ENCODE measurements around the gene AIRE.

The AIRE gene

GRCh38 chr21:44319407-44320065 lies 33.9 kb downstream of the AIRE start:
- no peak for ATAC-seq (replicated peaks; ENCODE audit: extremely low read depth, poor library complexity, severe bottlenecking)
- peaks cover 6% of the 10 kb centered on the region for H3K36me3 Mint-ChIP-seq (ENCODE audit: insufficient read depth)
- H3K27ac Mint-ChIP-seq (ENCODE audit: low read depth), result no peak overlapping the region
- no peaks in the 10 kb centered on the region for H3K27me3 Mint-ChIP-seq
- no peak for DNase-seq (ENCODE audit: low spot score in 2 of 2)
- H3K4me3 Mint-ChIP-seq, result no peak overlapping the region
- no peaks in the 10 kb centered on the region for H3K9me3 Mint-ChIP-seq
- no peaks in the 10 kb centered on the region for H3K4me1 Mint-ChIP-seq

GRCh38 chr21:44320847-44321246 lies 35.2 kb downstream of the AIRE start:
- ATAC-seq (replicated peaks; ENCODE audit: extremely low read depth, poor library complexity, severe bottlenecking), result no peak
- H3K9me3 Mint-ChIP-seq, result no peaks in the 10 kb centered on the region
- peaks cover 9% of the 10 kb centered on the region for H3K36me3 Mint-ChIP-seq (ENCODE audit: insufficient read depth)
- H3K4me1 Mint-ChIP-seq, result no peaks in the 10 kb centered on the region
- no peaks in the 10 kb centered on the region for H3K27me3 Mint-ChIP-seq
- no peak overlapping the region for H3K27ac Mint-ChIP-seq (ENCODE audit: low read depth)
- DNase-seq (ENCODE audit: low spot score in 2 of 2), result no peak
- no peak overlapping the region for H3K4me3 Mint-ChIP-seq

- no peak for DNase-seq (ENCODE audit: low spot score in 2 of 2)
- Mint-ChIP-seq H3K27me3 (no peaks in the 10 kb centered on the region), H3K9me3 (no peaks in the 10 kb centered on the region), H3K4me3 (no peak overlapping the region), H3K36me3 (ENCODE audit: insufficient read depth) (peaks cover 6% of the 10 kb centered on the region), H3K27ac (ENCODE audit: low read depth) (no peak overlapping the region), H3K4me1 (no peaks in the 10 kb centered on the region)
- ATAC-seq (replicated peaks; ENCODE audit: extremely low read depth, poor library complexity, severe bottlenecking), result no peak
Measured at GRCh38 chr21:44321846-44322450, 36.3 kb downstream of the AIRE start.

- Mint-ChIP-seq H3K4me1 (no peaks in the 10 kb centered on the region), H3K36me3 (ENCODE audit: insufficient read depth) (peaks cover 6% of the 10 kb centered on the region), H3K9me3 (no peaks in the 10 kb centered on the region), H3K27me3 (no peaks in the 10 kb centered on the region), H3K27ac (ENCODE audit: low read depth) (no peak overlapping the region), H3K4me3 (no peak overlapping the region)
- ATAC-seq (replicated peaks; ENCODE audit: extremely low read depth, poor library complexity, severe bottlenecking), result no peak
- DNase-seq (ENCODE audit: low spot score in 2 of 2), result no peak
Measured at GRCh38 chr21:44322621-44323325, 37.1 kb downstream of the AIRE start.

DNA sequence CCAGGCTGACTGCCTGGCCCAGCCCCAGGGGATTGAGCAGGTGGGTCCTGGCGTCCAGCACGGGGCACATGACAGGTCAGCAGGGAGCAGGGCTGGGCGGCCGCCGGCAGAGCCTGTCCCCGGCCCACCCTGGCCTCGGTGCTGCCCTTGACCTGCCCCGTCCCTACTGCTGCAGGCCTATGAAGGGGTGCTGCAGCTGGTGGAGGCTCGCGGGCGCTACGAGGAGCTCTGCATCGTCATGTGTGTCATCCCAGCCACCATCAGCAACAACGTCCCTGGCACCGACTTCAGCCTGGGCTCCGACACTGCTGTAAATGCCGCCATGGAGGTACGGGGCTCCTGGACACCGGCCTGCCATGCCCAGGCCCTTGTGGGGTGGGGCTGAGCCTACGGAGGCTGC lies 37.9 kb downstream of the AIRE start:
- no peak for DNase-seq (ENCODE audit: low spot score in 2 of 2)
- H3K4me3 Mint-ChIP-seq, result no peak overlapping the region
- no peaks in the 10 kb centered on the region for H3K9me3 Mint-ChIP-seq
- no peak for ATAC-seq (replicated peaks; ENCODE audit: extremely low read depth, poor library complexity, severe bottlenecking)
- peaks cover 6% of the 10 kb centered on the region for H3K36me3 Mint-ChIP-seq (ENCODE audit: insufficient read depth)
- no peaks in the 10 kb centered on the region for H3K27me3 Mint-ChIP-seq
- H3K27ac Mint-ChIP-seq (ENCODE audit: low read depth), result no peak overlapping the region
- H3K4me1 Mint-ChIP-seq, result no peaks in the 10 kb centered on the region

DNA sequence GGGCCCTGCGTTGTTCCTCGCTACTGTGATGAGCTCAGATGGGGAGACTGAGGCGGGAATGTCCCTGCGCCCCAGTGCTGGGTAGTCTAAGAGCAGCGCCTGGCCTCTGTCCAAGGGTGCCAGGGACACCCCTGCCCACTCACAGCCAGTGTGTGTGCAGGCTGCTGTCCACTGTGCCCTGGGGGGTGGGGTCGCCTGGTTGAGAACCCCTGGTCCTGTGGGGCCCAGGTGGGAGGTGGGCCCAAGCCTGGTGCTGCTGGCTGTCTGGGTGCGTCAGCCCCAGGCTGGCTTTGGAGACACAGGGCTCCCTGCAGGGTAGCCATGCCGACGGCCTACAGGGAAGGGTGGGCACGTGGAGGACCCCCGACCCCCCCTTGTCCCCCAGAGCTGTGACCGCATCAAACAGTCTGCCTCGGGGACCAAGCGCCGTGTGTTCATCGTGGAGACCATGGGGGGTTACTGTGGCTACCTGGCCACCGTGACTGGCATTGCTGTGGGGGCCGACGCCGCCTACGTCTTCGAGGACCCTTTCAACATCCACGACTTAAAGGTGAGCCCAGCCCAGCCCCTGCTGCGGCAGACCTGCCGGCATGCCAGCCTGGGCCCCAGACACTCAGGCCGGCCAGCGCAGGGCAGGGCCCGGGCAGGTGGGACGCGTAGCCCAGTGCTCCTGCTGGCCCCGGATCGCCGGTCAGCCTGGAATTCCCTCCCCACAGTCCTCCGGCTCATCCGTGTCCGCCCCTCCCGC lies 38.6 kb downstream of the AIRE start:
- H3K4me3 Mint-ChIP-seq, result no peak overlapping the region
- no peak for ATAC-seq (replicated peaks; ENCODE audit: extremely low read depth, poor library complexity, severe bottlenecking)

GRCh38 chr21:44324854-44325107 lies 39.1 kb downstream of the AIRE start:
- DNase-seq (ENCODE audit: low spot score in 2 of 2), result no peak
- Mint-ChIP-seq H3K27me3 (no peaks in the 10 kb centered on the region), H3K4me3 (no peak overlapping the region), H3K9me3 (no peaks in the 10 kb centered on the region), H3K27ac (ENCODE audit: low read depth) (no peak overlapping the region), H3K36me3 (ENCODE audit: insufficient read depth) (peaks cover 9% of the 10 kb centered on the region), H3K4me1 (no peaks in the 10 kb centered on the region)
- no peak for ATAC-seq (replicated peaks; ENCODE audit: extremely low read depth, poor library complexity, severe bottlenecking)

More for the DNA sequence above, 38.6 kb downstream of the AIRE start:
- H3K9me3 Mint-ChIP-seq, result no peaks in the 10 kb centered on the region
- no peak for DNase-seq (ENCODE audit: low spot score in 2 of 2)
- H3K27me3 Mint-ChIP-seq, result no peaks in the 10 kb centered on the region
- peaks cover 9% of the 10 kb centered on the region for H3K36me3 Mint-ChIP-seq (ENCODE audit: insufficient read depth)
- no peak overlapping the region for H3K27ac Mint-ChIP-seq (ENCODE audit: low read depth)
- no peaks in the 10 kb centered on the region for H3K4me1 Mint-ChIP-seq

DNA sequence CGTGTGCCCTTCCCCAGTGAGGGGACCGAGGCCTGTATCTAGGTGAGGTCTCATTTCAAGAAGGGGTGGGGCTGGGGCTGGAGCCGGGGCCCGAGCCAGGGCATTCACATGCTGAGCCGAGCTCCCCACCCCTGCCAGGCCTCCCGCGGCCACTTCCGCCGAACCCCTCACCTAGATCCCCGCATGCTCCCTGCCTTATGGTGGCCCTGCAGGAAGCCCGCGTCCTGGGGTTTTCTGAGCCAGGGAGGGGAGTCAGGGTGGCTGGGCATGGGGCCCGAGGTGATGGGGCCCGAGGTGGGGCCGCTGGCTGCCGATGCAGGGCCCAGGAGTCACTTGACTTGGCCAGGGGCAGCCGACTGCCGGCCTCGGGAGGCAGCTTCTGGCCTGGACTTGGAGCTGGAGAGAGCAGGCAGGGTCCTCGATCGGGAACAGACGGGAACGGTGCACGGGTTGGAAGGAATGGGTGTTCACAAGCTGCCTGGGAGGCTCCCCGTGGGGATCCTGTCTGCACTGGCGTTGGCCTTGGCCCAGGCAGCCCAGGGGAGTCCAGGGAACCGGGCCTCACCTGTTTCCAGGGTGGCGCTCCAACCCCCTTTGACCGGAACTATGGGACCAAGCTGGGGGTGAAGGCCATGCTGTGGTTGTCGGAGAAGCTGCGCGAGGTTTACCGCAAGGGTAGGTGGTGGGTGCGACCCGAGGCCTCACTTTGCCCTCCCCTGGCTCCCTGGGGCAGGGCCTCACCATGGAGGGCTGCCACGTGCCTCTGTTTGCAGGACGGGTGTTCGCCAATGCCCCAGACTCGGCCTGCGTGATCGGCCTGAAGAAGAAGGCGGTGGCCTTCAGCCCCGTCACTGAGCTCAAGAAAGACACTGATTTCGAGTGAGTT lies 40.0 kb downstream of the AIRE start:
- Mint-ChIP-seq H3K4me1 (no peaks in the 10 kb centered on the region), H3K27me3 (no peaks in the 10 kb centered on the region), H3K27ac (ENCODE audit: low read depth) (no peak overlapping the region), H3K9me3 (no peaks in the 10 kb centered on the region), H3K36me3 (ENCODE audit: insufficient read depth) (peaks cover 9% of the 10 kb centered on the region), H3K4me3 (no peak overlapping the region)
- no peak for ATAC-seq (replicated peaks; ENCODE audit: extremely low read depth, poor library complexity, severe bottlenecking)
- no peak for DNase-seq (ENCODE audit: low spot score in 2 of 2)

DNA sequence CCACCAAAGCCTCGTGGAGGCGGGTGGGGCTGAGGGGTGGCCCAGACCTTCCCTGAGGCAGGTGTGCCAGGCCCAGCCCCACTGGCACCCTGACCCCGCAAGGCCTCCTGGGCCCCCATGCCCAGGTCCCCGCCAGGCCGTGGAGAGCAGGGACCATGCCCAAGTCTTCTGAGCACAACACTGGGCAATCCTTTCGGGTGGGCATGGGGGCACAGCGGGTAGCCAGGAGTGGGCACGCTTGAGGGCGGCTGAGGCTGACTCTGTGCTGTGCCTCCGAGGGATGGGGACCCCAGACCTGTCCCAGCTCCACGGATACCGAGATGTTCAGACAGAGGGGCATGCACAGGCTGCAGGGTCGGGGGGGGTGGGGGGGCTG lies 40.6 kb downstream of the AIRE start:
- H3K27ac Mint-ChIP-seq (ENCODE audit: low read depth), result no peak overlapping the region
- no peaks in the 10 kb centered on the region for H3K27me3 Mint-ChIP-seq
- H3K36me3 Mint-ChIP-seq (ENCODE audit: insufficient read depth), result peaks cover 9% of the 10 kb centered on the region
- no peak for DNase-seq (ENCODE audit: low spot score in 2 of 2)
- H3K9me3 Mint-ChIP-seq, result no peaks in the 10 kb centered on the region
- H3K4me1 Mint-ChIP-seq, result no peaks in the 10 kb centered on the region
- ATAC-seq (replicated peaks; ENCODE audit: extremely low read depth, poor library complexity, severe bottlenecking), result no peak
- no peak overlapping the region for H3K4me3 Mint-ChIP-seq

- Mint-ChIP-seq H3K9me3 (no peaks in the 10 kb centered on the region), H3K4me1 (no peaks in the 10 kb centered on the region), H3K27me3 (no peaks in the 10 kb centered on the region), H3K27ac (ENCODE audit: low read depth) (no peak overlapping the region), H3K36me3 (ENCODE audit: insufficient read depth) (peaks cover 9% of the 10 kb centered on the region), H3K4me3 (no peak overlapping the region)
- ATAC-seq (replicated peaks; ENCODE audit: extremely low read depth, poor library complexity, severe bottlenecking) (no peak), DNase-seq (ENCODE audit: low spot score in 2 of 2) (no peak)
Measured at GRCh38 chr21:44326716-44327602, 41.3 kb downstream of the AIRE start.

- H3K27me3 Mint-ChIP-seq, result no peaks in the 10 kb centered on the region
- no peak overlapping the region for H3K27ac Mint-ChIP-seq (ENCODE audit: low read depth)
- no peaks in the 10 kb centered on the region for H3K4me1 Mint-ChIP-seq
- no peak for DNase-seq (ENCODE audit: low spot score in 2 of 2)
- H3K9me3 Mint-ChIP-seq, result no peaks in the 10 kb centered on the region
- H3K36me3 Mint-ChIP-seq (ENCODE audit: insufficient read depth), result peaks cover 8% of the 10 kb centered on the region
- H3K4me3 Mint-ChIP-seq, result no peak overlapping the region
- ATAC-seq (replicated peaks; ENCODE audit: extremely low read depth, poor library complexity, severe bottlenecking), result no peak
Measured at GRCh38 chr21:44327603-44327974, 41.9 kb downstream of the AIRE start.
